ENCODE measurements around the gene UMAD1. TPM values are rescaled to one million over a fixed set of nuclear protein-coding genes. Genes with fewer than 3 reads are reported as not detected.

UMAD1 gene
- total and polyA plus RNA-seq, 2 donors (not counting 3 experiments of a cell fraction or from before 2014, with no cell fraction given), result 5.6 to 6.6 TPM

- H2AFZ ChIP-seq (ENCODE audit: low read depth, low read length), result no peak overlapping the region
- no peaks in the 10 kb centered on the region for H3K79me2 ChIP-seq (ENCODE audit: control insufficient read depth, insufficient read depth, low read length)
- H3K27ac ChIP-seq (ENCODE audit: insufficient read depth, low read depth, low read length), result no peak overlapping the region
- FAIRE-seq (no peak), DNase-seq (ENCODE audit: low read depth, low spot score) (no peak)
- no peaks in the 10 kb centered on the region for H3K36me3 ChIP-seq (ENCODE audit: control insufficient read depth in 2 of 2, extremely low read depth in 1 of 2, insufficient read depth in 2 of 2, low read length in 2 of 2)
- intact Hi-C loops (cut with micrococcal nuclease), result no loop called here
- TF ChIP-seq FOS (IDR thresholded peaks at IDR 0.05; ENCODE audit: borderline replicate concordance, insufficient read depth, low read length) (no peak), EZH2 (IDR thresholded peaks at IDR 0.05; ENCODE audit: borderline replicate concordance, low read depth, low read length, severe bottlenecking) (no peak), POLR2AphosphoS5 (IDR thresholded peaks at IDR 0.05; ENCODE audit: insufficient read depth, low read depth, low read length) (no peak), MYC (IDR thresholded peaks at IDR 0.05; ENCODE audit: low read depth, low read length) (no peak), MAX (IDR thresholded peaks at IDR 0.05; ENCODE audit: insufficient read depth, insufficient read length) (no peak), JUN (IDR thresholded peaks at IDR 0.05; ENCODE audit: borderline replicate concordance, insufficient read depth, insufficient read length, low read depth) (no peak), GATA2 (IDR thresholded peaks at IDR 0.05; ENCODE audit: insufficient read depth, insufficient read length, low read depth, low read length) (no peak)
- TF ChIP-seq, protein P1, sequence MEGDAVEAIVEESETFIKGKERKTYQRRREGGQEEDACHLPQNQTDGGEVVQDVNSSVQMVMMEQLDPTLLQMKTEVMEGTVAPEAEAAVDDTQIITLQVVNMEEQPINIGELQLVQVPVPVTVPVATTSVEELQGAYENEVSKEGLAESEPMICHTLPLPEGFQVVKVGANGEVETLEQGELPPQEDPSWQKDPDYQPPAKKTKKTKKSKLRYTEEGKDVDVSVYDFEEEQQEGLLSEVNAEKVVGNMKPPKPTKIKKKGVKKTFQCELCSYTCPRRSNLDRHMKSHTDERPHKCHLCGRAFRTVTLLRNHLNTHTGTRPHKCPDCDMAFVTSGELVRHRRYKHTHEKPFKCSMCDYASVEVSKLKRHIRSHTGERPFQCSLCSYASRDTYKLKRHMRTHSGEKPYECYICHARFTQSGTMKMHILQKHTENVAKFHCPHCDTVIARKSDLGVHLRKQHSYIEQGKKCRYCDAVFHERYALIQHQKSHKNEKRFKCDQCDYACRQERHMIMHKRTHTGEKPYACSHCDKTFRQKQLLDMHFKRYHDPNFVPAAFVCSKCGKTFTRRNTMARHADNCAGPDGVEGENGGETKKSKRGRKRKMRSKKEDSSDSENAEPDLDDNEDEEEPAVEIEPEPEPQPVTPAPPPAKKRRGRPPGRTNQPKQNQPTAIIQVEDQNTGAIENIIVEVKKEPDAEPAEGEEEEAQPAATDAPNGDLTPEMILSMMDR (IDR thresholded peaks at IDR 0.05; ENCODE audit: extremely low read depth in 1 of 2, insufficient read depth in 1 of 2, low read depth in 1 of 2, low read length in 2 of 2), result no peak
- ChIA-PET POLR2A (no interaction called here), CTCF (no interaction called here)
- no peaks in the 10 kb centered on the region for H3K9me3 ChIP-seq (replicated peaks; ENCODE audit: control insufficient read depth, insufficient read depth, low read length)
- no peak overlapping the region for H3K4me2 ChIP-seq (ENCODE audit: insufficient read depth, low read length)
- no peaks in the 10 kb centered on the region for H3K9me1 ChIP-seq (replicated peaks; ENCODE audit: control insufficient read depth, extremely low read depth, insufficient read depth, low read length)
- dilution Hi-C loops (cut with MboI; ENCODE audit: extremely low pct_ligation_motif_present, low sequenced_read_pairs), result no loop called here
- H4K20me1 ChIP-seq (replicated peaks; ENCODE audit: control insufficient read depth, extremely low read depth, insufficient read depth, low read length), result no peaks in the 10 kb centered on the region
- no peaks in the 10 kb centered on the region for H3K27me3 ChIP-seq (ENCODE audit: control insufficient read depth in 2 of 2, insufficient read depth in 2 of 2, low read length in 2 of 2)
- no TSS peak for BruUV-seq (replicated peaks)
- H3K9ac ChIP-seq (replicated peaks; ENCODE audit: extremely low read depth, insufficient read depth, low read length), result no peak overlapping the region
- no peak overlapping the region for H3K4me3 ChIP-seq (replicated peaks in 1 of 3; ENCODE audit: insufficient read depth in 1 of 3, low read depth in 1 of 3, low read length in 3 of 3)
- no peaks in the 10 kb centered on the region for H3K4me1 ChIP-seq (ENCODE audit: control insufficient read depth, extremely low read depth, insufficient read depth, low read length)
Measured at GRCh38 chr7:7802531-7802930, 162.0 kb downstream of the UMAD1 start.
